PC-3 (cell line): ENCODE data around the gene SLC25A12. TPM values are rescaled to one million over a fixed set of nuclear protein-coding genes. Genes with fewer than 3 reads are reported as not detected.

Experiments used
- ATAC-seq: fragments of 200-7000 bp; cut with Tn5 transposase; 2 replicates; pipeline ENCODE4 v1.9.1; 2020; ENCODE audit warnings: mild to moderate bottlenecking, moderate library complexity
- BruUV-seq: library from RNA; stranded (reverse); fragments of 400-500 nt; replicated peaks from 2 replicates; lab custom pipeline; 2021; lab: Mats Ljungman, UMichigan
- CTCF ChIA-PET: fragments of 300-600 bp; sonication (Branson Sonifier 250); formaldehyde crosslinking; loops from one replicate; lab custom pipeline; 2022; ENCODE audit warnings: antibody characterized with exemption; lab: Charles Lee
- POLR2A ChIA-PET: fragments of 300-600 bp; sonication (Branson Sonifier 250); formaldehyde crosslinking; loops from one replicate; lab custom pipeline; 2022; ENCODE audit warnings: antibody characterized with exemption; ENCODE audit not compliant: unreplicated experiment; lab: Charles Lee
- DNase-seq: peaks from one replicate; pipeline ENCODE4 v3.0.0-alpha.2; 2015
- H2AFZ ChIP-seq: fragments of 300-600 bp; sonication (generic); 2 replicates; pipeline ENCODE4 v1.6.0; 2016; ENCODE audit warnings: antibody characterized with exemption, low read length
- H3F3A ChIP-seq: fragments of 300-600 bp; sonication (generic); one replicate; pipeline ENCODE4 v1.6.0; 2017; ENCODE audit warnings: antibody characterized with exemption, low read length, control low read depth, mild to moderate bottlenecking; ENCODE audit not compliant: unreplicated experiment
- H3K27ac ChIP-seq: fragments of 300-600 bp; sonication (generic); 2 replicates; pipeline ENCODE4 v1.5.1; 2016; ENCODE audit warnings: mild to moderate bottlenecking, low read length
- H3K27me3 ChIP-seq: fragments of 300-600 bp; sonication (generic); 2 replicates; pipeline ENCODE4 v1.6.1; 2016; ENCODE audit warnings: low read length, mixed read lengths
- H3K36me3 ChIP-seq: fragments of 300-600 bp; sonication (generic); 2 replicates; pipeline ENCODE4 v1.6.1; 2016; ENCODE audit warnings: low read depth, mixed run types, low read length, mixed read lengths
- H3K4me1 ChIP-seq: fragments of 300-600 bp; sonication (generic); 2 replicates; pipeline ENCODE4 v1.5.1; 2016; ENCODE audit warnings: low read length; ENCODE audit not compliant: insufficient read depth
- H3K4me2 ChIP-seq: fragments of 300-600 bp; sonication (generic); 2 replicates; pipeline ENCODE4 v1.6.0; 2016; ENCODE audit warnings: low read length
- H3K4me3 ChIP-seq: fragments of 300-600 bp; sonication (generic); 2 replicates; pipeline ENCODE4 v1.5.1; 2016; ENCODE audit warnings: mild to moderate bottlenecking, low read length, mixed read lengths
- H3K79me2 ChIP-seq: fragments of 300-600 bp; sonication (generic); 2 replicates; pipeline ENCODE4 v1.6.1; 2017; ENCODE audit warnings: low read length, mixed read lengths
- H3K9ac ChIP-seq: fragments of 300-600 bp; sonication (generic); 2 replicates; pipeline ENCODE4 v1.6.0; 2016; ENCODE audit warnings: mild to moderate bottlenecking, low read length
- H3K9me2 ChIP-seq: fragments of 300-600 bp; sonication (generic); replicated peaks from 2 replicates; pipeline ENCODE4 v1.6.1; 2016; ENCODE audit warnings: mixed run types, low read length, mixed read lengths
- H3K9me3 ChIP-seq: fragments of 300-600 bp; sonication (generic); 2 replicates; pipeline ENCODE4 v1.6.1; 2016; ENCODE audit warnings: low read length, mixed read lengths
- H4K20me1 ChIP-seq: fragments of 300-600 bp; sonication (generic); 2 replicates; pipeline ENCODE4 v1.6.1; 2016; ENCODE audit warnings: low read length, mixed read lengths
- EZH2 ChIP-seq: fragments of 300-600 bp; sonication (generic); IDR thresholded peaks from one replicate; pipeline ENCODE4 v1.6.1; 2017; ENCODE audit warnings: antibody characterized with exemption, mild to moderate bottlenecking, low read length; ENCODE audit not compliant: unreplicated experiment
- EZH2phosphoT487 ChIP-seq: fragments of 300-600 bp; sonication (generic); IDR thresholded peaks from 2 replicates; pipeline ENCODE4 v1.6.1; 2018; ENCODE audit warnings: mild to moderate bottlenecking, antibody characterized with exemption, low read length, borderline replicate concordance
- intact Hi-C: fragments of 100-400 bp; cut with micrococcal nuclease; formaldehyde crosslinking; loops from 2 replicates; pipeline ENCODE4 v1.9.0; 2023
- total RNA-seq: library from RNA; depleted of rRNA; stranded (reverse); fragments of >200 nt; gene quantifications from 2 replicates; pipeline ENCODE4 v1.2.3, GENCODE V29; 2014
- TF ChIP-seq, protein P1 (sequence below): fragments of 300-600 bp; sonication (generic); conservative IDR thresholded peaks from 2 replicates; pipeline ENCODE4 v1.5.1; 2017; ENCODE audit warnings: antibody characterized with exemption, low read depth, mild to moderate bottlenecking, low read length

Gene SLC25A12
- total RNA-seq, 1 experiment from 2014 or later = 18.4 TPM

DNA sequence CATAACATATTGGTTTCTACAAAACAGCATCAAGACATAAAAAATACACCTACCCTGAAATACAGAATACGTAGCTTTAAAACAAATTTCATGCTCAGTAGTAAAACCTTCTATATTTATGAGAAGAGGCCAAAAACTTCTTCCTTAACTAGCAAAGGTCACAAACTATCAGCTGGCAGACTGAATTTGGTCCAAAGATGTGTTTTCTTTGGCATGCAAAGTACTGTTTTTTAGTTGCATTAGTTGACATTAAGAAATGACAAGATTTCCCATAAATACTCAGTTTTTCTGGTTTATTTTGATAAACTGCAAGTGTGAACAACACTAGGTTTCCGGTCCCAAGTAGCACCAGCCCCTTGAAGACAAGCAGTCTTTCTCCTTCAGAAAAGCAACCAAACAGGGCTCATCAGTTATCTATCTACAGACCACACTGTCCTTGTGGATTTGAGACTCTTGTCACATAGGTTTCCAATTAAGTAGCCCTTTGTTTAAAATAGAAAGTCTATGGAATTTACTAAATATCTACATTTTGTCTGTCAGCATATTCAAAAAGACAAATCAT, 35.6 kb downstream of the SLC25A12 start:
- DNase-seq (no peak), ATAC-seq (no peak)
- no peak overlapping the region for H3K27ac ChIP-seq
- no peak overlapping the region for H3K9ac ChIP-seq
- H3K4me3 ChIP-seq = no peak overlapping the region
- CTCF ChIA-PET = interaction anchor here (0.5 kb wide), 1 partner anchor 27 kb away, joined by 3 read pairs; no protein-coding TSS in a partner anchor
- TF ChIP-seq EZH2phosphoT487 (no peak), EZH2 (no peak)
- TF ChIP-seq, protein P1, sequence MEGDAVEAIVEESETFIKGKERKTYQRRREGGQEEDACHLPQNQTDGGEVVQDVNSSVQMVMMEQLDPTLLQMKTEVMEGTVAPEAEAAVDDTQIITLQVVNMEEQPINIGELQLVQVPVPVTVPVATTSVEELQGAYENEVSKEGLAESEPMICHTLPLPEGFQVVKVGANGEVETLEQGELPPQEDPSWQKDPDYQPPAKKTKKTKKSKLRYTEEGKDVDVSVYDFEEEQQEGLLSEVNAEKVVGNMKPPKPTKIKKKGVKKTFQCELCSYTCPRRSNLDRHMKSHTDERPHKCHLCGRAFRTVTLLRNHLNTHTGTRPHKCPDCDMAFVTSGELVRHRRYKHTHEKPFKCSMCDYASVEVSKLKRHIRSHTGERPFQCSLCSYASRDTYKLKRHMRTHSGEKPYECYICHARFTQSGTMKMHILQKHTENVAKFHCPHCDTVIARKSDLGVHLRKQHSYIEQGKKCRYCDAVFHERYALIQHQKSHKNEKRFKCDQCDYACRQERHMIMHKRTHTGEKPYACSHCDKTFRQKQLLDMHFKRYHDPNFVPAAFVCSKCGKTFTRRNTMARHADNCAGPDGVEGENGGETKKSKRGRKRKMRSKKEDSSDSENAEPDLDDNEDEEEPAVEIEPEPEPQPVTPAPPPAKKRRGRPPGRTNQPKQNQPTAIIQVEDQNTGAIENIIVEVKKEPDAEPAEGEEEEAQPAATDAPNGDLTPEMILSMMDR = no peak
- no peaks in the 10 kb centered on the region for H3K9me2 ChIP-seq
- no peaks in the 10 kb centered on the region for H3K4me1 ChIP-seq
- POLR2A ChIA-PET = no interaction called here
- H3F3A ChIP-seq = no peaks in the 10 kb centered on the region
- no peaks in the 10 kb centered on the region for H3K79me2 ChIP-seq
- H3K36me3 ChIP-seq = peaks cover 5% of the 10 kb centered on the region; the same call in 1 of the 2 replicates
- no peak overlapping the region for H3K4me2 ChIP-seq
- no peaks in the 10 kb centered on the region for H4K20me1 ChIP-seq
- BruUV-seq = no TSS peak
- intact Hi-C loops = no loop called here
- no peak overlapping the region for H2AFZ ChIP-seq
- H3K27me3 ChIP-seq = no peaks in the 10 kb centered on the region
- H3K9me3 ChIP-seq = no peaks in the 10 kb centered on the region

DNA sequence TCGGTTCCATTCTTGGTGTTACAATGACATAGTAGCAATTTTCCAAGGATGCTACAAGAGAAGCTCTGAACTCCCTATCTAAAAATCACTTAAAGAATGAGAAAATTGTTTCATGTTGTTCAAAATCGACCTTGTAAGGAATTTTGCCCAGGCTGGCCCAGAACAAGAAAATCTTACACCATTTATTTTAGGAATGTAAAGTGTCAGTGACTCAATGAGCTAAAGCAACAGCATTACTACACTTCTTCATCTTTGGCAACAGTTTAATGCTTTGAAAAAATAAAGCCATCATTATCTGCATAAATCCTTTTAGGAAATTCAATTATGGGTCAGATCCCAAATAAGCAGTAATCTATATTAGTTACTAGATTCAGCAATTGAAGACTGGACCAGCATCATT, 38.6 kb downstream of the SLC25A12 start:
- Histone ChIP-seq H3K4me3 (no peak overlapping the region), H3K9ac (no peak overlapping the region), H3K36me3 (peaks cover 9% of the 10 kb centered on the region), H3K9me2 (no peaks in the 10 kb centered on the region), H3K27ac (no peak overlapping the region), H4K20me1 (no peaks in the 10 kb centered on the region), H3F3A (no peaks in the 10 kb centered on the region), H3K79me2 (no peaks in the 10 kb centered on the region), H3K9me3 (no peaks in the 10 kb centered on the region), H3K27me3 (no peaks in the 10 kb centered on the region), H3K4me1 (no peaks in the 10 kb centered on the region), H3K4me2 (no peak overlapping the region), H2AFZ (no peak overlapping the region)
- TF ChIP-seq EZH2phosphoT487 (no peak), EZH2 (no peak)
- TF ChIP-seq, protein P1 = no peak
- intact Hi-C loops = no loop called here
- ChIA-PET CTCF (no interaction called here), POLR2A (no interaction called here)
- no peak for DNase-seq
- ATAC-seq = no peak
- BruUV-seq = no TSS peak

DNA sequence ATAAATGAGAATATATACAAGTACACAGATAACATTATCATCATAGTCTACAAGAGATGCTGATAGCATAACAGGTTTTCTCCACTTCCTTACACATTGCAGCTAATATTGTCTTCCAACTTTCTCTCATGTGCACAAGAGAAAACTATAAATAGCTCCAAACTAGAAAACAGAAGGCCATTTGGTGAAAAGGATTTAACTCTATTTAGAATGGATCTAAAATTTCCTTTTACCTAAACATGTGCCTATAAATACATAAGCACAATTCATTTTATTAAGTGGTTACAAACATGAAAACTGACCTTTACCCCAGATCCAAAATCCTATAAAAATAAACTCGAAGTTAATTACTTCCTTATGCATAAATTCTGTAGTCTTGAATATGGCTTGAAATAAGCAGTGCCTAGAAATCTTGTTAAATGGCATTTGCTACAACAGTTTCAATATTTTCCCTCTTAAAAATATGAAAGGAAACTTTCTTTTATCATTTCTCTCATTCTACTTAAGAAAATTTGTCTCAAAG, 41.6 kb downstream of the SLC25A12 start:
- TF ChIP-seq EZH2phosphoT487 = no peak
- no peaks in the 10 kb centered on the region for H4K20me1 ChIP-seq
- CTCF ChIA-PET = no interaction called here
- peaks cover 9% of the 10 kb centered on the region for H3K36me3 ChIP-seq
- no peak overlapping the region for H3K27ac ChIP-seq
- ATAC-seq (no peak), DNase-seq (no peak)
- no peak overlapping the region for H2AFZ ChIP-seq
- no peaks in the 10 kb centered on the region for H3K4me1 ChIP-seq
- no TSS peak for BruUV-seq
- H3K9me3 ChIP-seq = no peaks in the 10 kb centered on the region
- H3K27me3 ChIP-seq = no peaks in the 10 kb centered on the region
- intact Hi-C loops = no loop called here
- no peaks in the 10 kb centered on the region for H3K9me2 ChIP-seq
- no peak overlapping the region for H3K4me3 ChIP-seq
- POLR2A ChIA-PET = no interaction called here
- no peak overlapping the region for H3K4me2 ChIP-seq
- H3K9ac ChIP-seq = no peak overlapping the region
- H3K79me2 ChIP-seq = no peaks in the 10 kb centered on the region
- no peaks in the 10 kb centered on the region for H3F3A ChIP-seq
